NCI-H2029 (cell line): ENCODE data around the gene LRRC10B.

Experiments used
- DNase-seq: peaks from one replicate; lab custom pipeline; 2025; lab: John Stamatoyannopoulos, UW

Gene LRRC10B

DNA sequence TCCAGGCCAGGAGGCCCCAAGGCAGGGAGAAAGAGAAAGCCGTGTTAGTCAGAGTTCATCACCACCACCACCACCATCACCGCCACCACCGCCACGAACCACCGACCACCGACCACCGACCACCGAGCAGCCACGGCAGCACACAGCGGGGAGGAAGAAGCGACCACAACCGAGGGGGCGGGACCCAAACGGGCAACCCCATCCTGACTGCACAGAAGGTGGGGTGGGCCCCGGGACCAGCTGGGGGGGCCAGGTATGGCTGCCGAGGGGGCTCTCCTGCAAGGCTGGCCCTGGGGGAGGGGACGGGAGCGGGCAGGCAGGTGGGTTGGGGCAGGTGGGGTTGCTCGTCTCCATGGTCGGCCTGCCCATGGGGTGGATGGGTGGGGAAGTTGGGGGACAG, 38.1 kb downstream of the LRRC10B start:
- no peak for DNase-seq

DNA sequence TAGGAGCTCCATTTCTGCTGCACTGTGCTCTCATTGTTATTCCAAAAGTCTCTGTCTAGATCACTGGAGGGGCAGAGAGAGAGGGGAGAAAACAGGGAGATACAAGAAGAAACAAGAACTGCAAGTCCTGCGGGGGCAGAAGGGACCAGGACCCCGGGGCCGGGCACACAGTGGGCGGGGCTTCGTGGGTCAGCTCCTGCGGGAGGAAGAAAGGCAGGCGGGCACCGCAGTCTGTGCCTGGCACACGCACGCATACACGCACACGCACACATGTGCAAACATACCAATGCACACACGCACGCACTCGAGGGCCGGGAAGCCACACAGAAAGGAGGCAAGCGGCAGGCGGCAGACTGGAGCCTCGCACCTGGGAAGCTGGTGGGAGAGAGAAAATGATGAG, 38.7 kb downstream of the LRRC10B start:
- no peak for DNase-seq

DNA sequence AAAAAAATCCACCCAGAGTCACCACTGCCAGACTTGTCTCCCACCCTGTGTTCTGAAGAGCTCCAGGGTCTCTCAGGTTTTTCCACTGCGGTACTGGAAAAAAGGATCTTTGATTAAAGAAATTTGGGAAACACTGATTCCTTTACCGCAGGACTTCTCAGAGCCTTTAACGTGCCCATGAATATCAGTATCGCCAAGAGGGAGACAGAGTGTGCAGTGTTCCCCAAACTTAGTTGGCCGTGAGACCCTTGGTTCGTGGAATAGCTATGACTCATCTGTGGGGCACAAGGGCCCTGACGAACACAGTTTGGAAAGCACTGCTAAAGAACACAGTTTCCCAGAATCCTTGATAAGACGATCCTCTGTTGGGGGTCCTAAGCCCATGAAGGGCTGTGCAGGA, 40.6 kb downstream of the LRRC10B start:
- DNase-seq: no peak

DNA sequence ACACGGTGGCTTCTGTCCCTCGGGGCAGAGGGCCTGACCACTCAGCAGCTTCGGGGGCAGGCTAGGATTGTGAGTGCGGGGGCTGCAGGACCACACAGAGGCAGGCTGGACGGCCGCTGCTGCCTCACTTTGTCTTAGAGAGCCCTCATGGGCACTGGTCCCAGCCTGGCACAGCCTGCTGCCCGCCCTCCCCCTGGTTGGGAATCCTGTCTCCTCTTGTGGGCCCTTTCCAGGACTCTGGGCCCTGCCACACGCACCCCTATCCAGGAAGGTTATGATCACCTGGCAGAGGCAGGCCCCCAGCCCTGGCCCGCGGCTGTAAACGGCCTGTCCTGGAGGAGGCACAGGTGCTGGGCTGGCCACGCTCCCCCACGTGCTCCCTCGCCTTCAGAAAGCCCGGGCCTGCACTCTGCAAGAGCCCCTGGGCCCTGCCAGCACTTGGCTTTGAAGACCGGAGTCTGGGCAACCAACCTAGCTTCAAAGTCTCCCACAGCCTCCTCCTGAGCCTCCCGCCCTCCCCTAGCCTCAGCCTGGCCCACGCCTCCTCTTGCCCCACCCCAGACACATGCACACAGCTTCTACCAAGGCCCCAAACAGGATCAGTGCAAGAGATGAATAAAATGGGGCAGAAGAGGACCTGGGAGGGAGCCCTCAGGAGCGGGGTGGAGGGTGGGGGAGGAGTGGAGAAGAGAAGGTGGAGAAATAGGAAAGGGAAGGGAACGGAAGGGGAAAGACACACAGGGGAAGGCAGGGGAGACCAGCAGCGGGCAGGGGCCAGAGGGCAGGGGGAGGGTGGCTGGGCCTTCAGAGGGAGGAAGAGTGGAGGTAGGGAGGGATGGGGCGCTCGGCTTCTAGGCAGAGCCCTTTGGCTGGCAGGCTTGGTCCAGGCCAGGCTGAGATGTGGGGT, 41.4 kb downstream of the LRRC10B start:
- DNase-seq: no peak

DNA sequence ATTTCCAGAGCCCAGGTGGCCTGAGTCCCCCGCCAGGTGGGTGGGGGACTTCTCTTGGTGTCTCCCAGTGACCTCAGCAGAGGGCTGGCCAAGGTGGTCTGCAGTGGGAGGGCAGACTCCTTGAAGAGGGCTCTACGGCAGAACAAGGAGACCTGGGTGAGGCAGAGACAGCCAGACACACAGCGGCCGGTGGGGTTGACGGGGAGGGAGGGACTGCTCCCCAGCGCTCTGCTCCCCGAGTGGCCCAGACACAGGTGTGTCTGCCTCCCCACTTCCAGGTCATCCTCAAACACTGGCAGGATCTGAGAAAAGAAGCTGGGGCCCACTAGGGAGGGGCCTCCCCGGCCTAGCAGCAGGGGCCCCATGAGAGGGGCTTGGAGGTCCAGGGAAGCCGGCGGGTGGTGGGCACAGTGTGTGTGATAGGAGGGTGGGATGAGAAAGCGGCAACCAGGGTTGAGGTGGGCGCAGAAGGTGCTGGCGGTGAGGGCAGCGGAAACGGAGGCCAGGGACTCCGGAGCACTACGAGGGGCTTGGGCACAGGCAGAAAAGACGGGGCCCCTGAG, 42.2 kb downstream of the LRRC10B start:
- DNase-seq: no peak

DNA sequence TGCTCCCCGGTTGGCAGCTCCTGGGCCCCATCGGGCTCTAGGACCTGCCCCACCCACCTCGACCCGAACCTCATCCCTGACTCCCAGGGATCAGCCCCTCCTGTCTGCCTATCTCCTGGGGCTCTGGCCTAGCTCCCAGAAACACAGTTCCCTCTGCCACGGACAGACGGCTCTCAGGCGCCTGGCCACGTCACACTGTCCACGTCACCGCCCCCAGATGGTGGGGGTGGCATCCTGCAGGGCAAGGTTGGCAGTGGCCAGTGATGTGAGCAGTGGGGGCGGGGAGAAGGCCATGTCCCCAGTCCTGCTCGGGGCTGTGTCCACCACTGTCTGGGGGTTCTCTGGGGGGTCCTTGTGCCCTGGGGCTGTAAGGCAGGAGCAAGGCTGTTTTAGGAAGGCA, 43.1 kb downstream of the LRRC10B start:
- no peak for DNase-seq

DNA sequence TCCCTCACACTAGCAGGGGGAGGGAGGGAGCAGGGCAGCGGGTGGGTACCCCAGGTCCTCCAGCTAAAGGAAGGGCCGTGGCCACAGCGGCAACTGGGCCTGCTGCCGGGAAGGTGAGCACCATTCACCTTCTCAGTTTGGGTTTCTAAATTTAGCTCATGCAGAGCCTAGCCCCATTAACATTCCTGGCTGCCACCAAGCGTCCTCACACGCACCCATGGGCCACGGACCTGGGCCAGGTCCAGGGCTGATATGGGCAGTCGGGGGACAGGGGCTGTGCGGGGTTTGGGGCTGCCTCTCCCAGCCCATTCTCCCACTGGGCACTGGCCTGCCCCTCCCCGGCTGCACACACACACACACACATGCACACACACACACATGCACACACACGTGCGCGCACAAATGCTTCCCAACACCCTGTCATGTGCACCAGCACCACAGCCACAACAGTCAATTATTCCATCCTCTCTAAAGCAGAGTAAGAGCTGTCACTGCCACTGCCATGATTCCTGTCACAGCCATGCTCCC, 43.6 kb downstream of the LRRC10B start:
- no peak for DNase-seq

DNA sequence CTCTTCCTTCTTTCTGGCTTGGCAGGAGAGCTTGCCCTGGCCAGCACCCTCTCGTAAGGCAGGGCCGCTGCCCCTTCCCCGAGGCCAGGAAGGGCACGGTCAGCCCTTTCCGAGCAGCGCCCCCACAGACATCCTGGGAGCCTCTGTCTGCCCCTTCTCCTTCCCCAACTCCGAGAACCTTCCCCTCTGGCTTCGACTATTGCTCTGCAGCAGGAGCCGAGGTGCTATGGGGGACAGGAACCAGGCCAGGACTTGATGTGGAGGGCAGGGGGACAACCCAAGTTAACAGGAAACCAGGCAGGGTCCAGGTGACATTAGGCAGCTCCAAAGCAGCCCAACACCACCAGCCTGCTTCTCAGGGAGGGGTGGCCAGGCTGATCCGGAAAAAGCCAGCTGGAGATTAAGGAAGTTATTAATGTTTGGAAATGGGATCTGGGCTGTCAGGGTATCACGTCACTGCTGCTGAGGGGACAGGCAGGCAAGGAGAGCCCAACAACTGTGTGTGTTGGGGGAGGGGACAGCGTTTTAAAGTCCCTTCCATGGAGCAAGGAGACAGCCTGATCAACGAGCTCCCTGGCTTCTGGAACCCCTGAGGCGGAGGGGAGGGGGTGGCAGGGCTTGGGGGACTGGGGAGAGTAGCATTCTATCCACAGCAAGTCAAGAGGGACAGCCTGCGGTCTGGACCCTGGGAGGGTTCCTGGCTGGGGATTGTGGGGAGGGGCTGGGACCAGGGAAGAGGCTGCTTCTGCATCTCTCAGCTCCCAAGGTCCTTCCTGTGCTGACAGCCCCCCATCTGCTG, 45.0 kb downstream of the LRRC10B start:
- DNase-seq: peak; percentile 94

DNA sequence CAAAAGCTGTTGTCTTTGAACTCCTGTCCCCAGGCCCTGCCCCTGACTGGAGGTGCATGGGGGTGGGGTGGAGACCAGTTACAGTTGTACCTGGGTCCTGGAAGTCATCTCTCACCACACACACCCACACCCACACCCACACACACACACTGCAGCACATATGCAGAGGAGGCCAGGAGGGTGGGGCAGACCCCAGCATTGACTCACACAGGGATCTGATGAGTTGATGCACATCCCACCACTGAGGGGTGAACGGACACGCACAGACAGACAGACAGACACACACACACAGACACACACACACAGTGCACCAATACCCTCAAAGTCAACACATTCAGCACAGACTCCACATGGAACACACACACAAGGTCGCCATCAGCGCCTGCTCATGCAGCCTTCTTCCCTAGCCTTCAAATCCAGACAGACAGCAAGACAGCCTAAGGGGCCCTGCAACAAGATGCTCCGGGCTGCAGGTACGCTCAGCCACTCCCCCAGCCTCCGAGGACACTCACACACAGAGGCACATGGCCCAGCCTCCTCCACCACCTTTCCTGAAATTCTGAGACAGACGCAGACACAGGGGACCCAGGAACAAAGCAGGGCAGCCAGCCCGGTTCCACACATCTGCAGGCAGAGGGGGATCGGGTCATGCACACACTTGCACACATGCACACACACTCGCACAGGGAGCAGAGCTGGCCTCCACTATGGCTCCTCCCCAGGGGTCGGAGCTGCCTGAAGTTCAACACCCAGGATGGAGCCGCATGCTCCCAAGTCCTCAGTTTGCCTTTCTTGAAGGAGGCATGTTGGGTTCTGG, 45.8 kb downstream of the LRRC10B start:
- DNase-seq: no peak

DNA sequence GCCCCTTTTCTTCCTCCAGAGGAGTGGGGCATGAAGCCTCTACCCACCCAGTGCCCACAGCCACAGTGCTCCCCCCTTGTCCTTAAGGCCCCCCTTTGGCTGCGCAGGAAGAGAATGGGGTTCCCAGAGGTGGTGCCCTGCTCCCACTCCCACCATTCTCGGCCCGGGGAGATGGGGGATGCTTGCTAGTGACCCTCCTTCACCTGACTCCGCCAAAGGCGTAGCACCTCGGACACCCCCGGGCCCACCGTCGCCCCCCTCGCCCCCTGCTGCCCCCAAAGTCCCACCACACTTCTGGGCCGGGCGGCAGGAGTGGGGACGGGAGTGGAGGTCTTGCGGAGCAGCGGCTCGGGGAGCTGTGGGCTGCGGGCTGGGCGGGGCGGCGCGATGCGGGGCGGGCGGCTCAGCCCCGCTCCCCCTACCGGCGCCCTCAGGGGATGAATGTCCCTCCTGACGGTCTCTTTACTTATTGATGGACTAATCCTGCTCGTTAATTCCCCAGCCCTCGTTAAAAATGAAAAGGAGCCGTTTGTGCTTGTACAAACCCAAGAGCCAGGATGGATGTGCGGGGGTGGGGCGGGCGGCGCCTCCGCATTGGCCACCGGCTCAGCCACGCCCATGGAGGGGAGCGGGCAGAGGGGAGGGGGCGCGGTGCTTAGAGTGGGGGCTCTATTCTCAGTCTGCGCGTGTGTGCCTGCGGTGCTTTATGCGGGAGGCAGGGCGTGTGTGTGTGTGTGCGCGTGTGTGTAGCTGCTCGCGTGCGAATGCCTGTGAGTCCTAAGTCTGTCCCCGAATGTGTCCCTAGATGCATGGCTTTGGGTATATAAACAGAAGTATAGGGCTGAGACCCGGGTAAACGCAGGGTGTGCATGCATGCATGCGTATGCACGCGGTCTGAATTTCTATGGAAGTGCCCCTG, 46.8 kb downstream of the LRRC10B start:
- no peak for DNase-seq

DNA sequence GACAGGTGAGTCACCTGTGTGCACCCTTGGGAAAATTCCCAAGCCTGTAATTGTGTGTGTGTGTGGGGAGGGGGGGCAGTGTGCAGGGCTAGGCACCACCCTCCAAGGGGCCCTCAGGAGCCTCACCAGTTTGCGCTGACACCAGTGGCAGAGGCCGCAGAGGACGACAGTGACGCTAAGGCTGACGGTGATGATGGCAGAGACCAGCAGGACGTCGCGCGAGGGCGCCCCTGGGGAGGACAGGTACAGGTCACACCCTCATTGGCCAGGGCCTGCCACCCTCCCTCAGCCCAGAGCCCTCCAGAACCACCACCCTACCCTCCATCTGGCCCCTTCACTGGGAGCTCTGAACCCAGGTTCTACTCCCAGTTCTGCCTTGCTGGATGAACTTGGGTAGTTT, 47.4 kb downstream of the LRRC10B start:
- no peak for DNase-seq

DNA sequence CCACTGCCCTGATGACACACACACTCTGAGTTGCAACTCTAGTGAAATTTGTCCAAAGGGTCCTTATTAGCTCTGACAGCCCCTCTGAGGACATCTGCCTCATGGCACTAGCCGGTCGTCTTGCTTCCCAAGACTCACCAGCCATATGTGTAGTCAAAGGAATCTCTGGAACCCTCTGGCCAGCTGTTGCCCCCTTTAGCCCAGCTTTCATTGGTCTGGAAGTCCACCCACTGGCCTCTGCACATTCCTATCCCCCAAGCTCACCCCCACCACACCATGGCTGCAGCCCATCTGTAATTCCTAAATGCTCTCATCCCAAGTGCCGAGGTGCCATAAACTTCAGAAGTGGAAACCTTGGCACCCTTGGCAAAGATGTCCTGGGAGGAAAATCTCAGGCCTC, 48.1 kb downstream of the LRRC10B start:
- DNase-seq: no peak
